Endometrial microvascular endothelial cells (primary cell): ENCODE data around the gene EFHC2. TPM values are rescaled to one million over a fixed set of nuclear protein-coding genes. Genes with fewer than 3 reads are reported as not detected.
"Not testable (repeated sequence)": the region's sequence is repeated elsewhere in the genome, so short reads cannot be mapped to it uniquely, and the experiment has no call there.

Experiments used
- in situ Hi-C: cut with HindIII; loops from 2 replicates; pipeline ENCODE4 v1.10.0; 2017; ENCODE audit warnings: low sequenced_read_pairs, low pct_unique_long_range_greater_than_20kb; ENCODE audit errors: inconsistent ontology term
- total RNA-seq: library from RNA; depleted of rRNA; stranded (reverse); fragments of >200 nt; gene quantifications from one replicate; pipeline ENCODE4 v1.2.3, GENCODE V29; 2015; ENCODE audit errors: inconsistent ontology term

Gene EFHC2
- total RNA-seq, 1 donor from 2014 or later = not detected

- in situ Hi-C loops = no loop called here
Observed at GRCh38 chrX:44241546-44241945, 101.9 kb downstream of the EFHC2 start.

GRCh38 chrX:44240036-44240435 lies 103.4 kb downstream of the EFHC2 start:
- in situ Hi-C loops = no loop called here

GRCh38 chrX:44239036-44239435 lies 104.4 kb downstream of the EFHC2 start:
- in situ Hi-C loops = no loop called here

- in situ Hi-C loops = no loop called here
Observed at GRCh38 chrX:44235534-44235933, 107.9 kb downstream of the EFHC2 start.

- in situ Hi-C loops = no loop called here
Observed at GRCh38 chrX:44234541-44234940, 108.9 kb downstream of the EFHC2 start.

GRCh38 chrX:44234116-44234515 lies 109.4 kb downstream of the EFHC2 start:
- in situ Hi-C loops = no loop called here

- in situ Hi-C loops = no loop called here
Observed at GRCh38 chrX:44232081-44232480, 111.4 kb downstream of the EFHC2 start.

GRCh38 chrX:44228621-44229020 lies 114.9 kb downstream of the EFHC2 start:
- in situ Hi-C loops = no loop called here

- in situ Hi-C loops = no loop called here
Observed at GRCh38 chrX:44227991-44228390, 115.5 kb downstream of the EFHC2 start.

- in situ Hi-C loops = no loop called here
Observed at GRCh38 chrX:44225667-44226066, 117.8 kb downstream of the EFHC2 start.

- in situ Hi-C loops = no loop called here
Observed at GRCh38 chrX:44224760-44225159, 118.7 kb downstream of the EFHC2 start.

GRCh38 chrX:44223150-44223549 lies 120.3 kb downstream of the EFHC2 start:
- in situ Hi-C loops = no loop called here

- in situ Hi-C loops = no loop called here
Observed at GRCh38 chrX:44218465-44218864, 125.0 kb downstream of the EFHC2 start.

- in situ Hi-C loops = no loop called here
Observed at GRCh38 chrX:44216171-44216570, 127.3 kb downstream of the EFHC2 start.

- in situ Hi-C loops = no loop called here
Observed at GRCh38 chrX:44203791-44204190, 139.7 kb downstream of the EFHC2 start.

- in situ Hi-C loops = no loop called here
Observed at GRCh38 chrX:44202596-44202995, 140.9 kb downstream of the EFHC2 start.

GRCh38 chrX:44189116-44189515 lies 154.4 kb downstream of the EFHC2 start:
- in situ Hi-C loops = no loop called here

GRCh38 chrX:44187915-44188314 lies 155.6 kb downstream of the EFHC2 start:
- in situ Hi-C loops = not testable (repeated sequence)

GRCh38 chrX:44183329-44183728 lies 160.1 kb downstream of the EFHC2 start:
- in situ Hi-C loops = no loop called here

- in situ Hi-C loops = no loop called here
Observed at GRCh38 chrX:44178274-44179053, 165.0 kb downstream of the EFHC2 start.

GRCh38 chrX:44175455-44175854 lies 168.0 kb downstream of the EFHC2 start:
- in situ Hi-C loops = no loop called here
